GM12874 (cell line): ENCODE data around the gene PRAMEF1.
A peak's percentile ranks its signal among the peaks of the same experiment; 100 is the strongest.

ENCODE experiments used
- TF ChIP-seq, protein P1 (sequence below): IDR thresholded peaks from 2 replicates; pipeline ENCODE4 v1.5.1; 2011; ENCODE audit warnings: low read depth, mild to moderate bottlenecking, control low read depth, low read length, moderate library complexity; ENCODE audit not compliant: insufficient read depth

PRAMEF1 gene

GRCh38 chr1:12756768-12757413 lies 34.3 kb upstream of the PRAMEF1 start:
- TF ChIP-seq, protein P1, sequence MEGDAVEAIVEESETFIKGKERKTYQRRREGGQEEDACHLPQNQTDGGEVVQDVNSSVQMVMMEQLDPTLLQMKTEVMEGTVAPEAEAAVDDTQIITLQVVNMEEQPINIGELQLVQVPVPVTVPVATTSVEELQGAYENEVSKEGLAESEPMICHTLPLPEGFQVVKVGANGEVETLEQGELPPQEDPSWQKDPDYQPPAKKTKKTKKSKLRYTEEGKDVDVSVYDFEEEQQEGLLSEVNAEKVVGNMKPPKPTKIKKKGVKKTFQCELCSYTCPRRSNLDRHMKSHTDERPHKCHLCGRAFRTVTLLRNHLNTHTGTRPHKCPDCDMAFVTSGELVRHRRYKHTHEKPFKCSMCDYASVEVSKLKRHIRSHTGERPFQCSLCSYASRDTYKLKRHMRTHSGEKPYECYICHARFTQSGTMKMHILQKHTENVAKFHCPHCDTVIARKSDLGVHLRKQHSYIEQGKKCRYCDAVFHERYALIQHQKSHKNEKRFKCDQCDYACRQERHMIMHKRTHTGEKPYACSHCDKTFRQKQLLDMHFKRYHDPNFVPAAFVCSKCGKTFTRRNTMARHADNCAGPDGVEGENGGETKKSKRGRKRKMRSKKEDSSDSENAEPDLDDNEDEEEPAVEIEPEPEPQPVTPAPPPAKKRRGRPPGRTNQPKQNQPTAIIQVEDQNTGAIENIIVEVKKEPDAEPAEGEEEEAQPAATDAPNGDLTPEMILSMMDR = no peak

DNA sequence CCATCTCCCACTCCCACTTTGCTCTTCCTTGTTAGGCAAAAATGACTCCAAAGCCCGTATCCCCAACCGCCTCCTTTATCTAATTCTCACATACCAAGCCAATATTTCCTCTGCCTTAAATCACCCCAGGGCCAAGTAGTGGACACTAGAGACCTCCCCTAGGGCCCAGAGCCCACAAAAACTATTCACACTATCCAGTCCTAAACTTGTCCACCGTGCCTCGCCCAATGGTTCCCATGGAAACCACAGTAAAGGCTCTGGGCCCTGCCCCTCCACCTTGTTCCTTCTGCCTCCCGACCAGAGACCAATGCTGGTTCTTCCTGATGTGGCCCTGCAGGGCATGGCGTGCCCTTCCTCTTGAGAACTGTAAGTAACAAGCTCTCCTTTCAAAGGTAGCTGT lies 33.4 kb upstream of the PRAMEF1 start:
- TF ChIP-seq, protein P1 = no peak

DNA sequence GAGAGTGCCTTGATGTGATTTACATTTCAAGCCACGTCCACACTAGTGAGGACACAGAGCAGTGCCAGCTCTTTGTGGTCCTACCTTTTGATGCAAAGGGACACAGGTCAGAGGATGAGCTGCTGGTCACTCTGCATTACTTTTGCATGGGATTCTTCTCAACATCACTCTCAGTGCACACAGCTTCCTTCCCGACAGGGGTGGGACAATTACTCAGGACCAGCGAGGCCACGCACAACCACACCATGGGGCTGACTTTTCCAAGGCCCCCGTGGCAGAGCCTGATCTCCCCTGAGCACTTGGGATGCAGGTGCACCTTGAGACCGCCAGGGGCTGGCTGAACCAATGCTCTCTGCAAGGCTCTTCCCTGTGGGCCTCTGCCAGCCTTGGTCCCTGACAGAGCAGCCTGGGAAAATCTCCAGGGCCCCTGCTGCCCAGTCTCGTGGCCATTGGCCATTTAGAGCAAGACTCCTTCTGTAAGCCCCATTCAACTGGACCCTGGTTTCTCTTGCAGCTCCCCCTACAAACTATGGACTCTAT lies 30.9 kb upstream of the PRAMEF1 start:
- TF ChIP-seq, protein P1 = peak; percentile 55

GRCh38 chr1:12761781-12762180 lies 29.4 kb upstream of the PRAMEF1 start:
- TF ChIP-seq, protein P1 = no peak

DNA sequence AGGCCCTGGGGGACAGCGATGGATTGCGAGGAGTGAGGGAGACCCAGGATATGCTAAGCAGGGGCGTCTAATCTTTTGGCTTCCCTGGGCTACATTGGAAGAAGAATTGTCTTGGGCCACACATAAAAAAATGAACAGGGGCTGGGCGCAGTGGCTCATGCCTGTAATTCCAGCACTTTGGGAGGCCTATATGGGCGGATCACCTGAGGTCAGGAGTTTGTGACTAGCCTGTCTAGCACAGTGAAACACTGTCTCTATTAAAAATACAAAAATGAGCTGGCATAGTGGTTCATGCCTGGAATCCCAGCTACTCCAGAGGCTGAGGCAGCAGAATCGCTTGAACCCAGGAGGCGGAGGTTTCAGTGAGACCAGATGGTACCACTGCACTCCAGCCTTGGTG lies 28.4 kb upstream of the PRAMEF1 start:
- TF ChIP-seq, protein P1 = no peak

DNA sequence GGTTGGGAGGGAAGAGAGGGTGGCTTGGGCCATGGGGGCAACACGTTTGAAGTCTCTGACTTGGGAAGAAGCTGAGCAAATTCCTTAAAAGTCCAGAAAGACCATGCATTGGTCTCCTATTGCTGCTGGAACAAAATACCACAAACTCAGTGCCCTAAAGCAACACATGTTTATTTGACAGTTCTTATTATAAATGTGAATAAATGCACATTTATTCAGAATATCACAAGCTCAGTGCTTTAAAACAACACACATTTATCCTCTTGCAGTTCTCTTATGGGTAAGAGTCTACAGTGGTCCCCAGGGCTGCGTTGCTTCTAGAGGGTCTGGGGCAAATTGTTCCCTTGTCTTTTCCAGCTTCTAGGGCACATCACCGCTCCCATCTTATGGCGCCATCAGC lies 27.7 kb upstream of the PRAMEF1 start:
- TF ChIP-seq, protein P1 = no peak

GRCh38 chr1:12764016-12764415 lies 27.2 kb upstream of the PRAMEF1 start:
- TF ChIP-seq, protein P1 = no peak
